HTERT RPE-1 (cell line): ENCODE data around the gene COL15A1.
"Not testable (repeated sequence)": the region's sequence is repeated elsewhere in the genome, so short reads cannot be mapped to it uniquely, and the experiment has no call there.

ENCODE experiments used
- in situ Hi-C: fragments of 300-500 bp; cut with MboI; formaldehyde crosslinking; loops from 4 replicates; pipeline ENCODE4 v1.14.3; 2020; ENCODE audit warnings: low sequenced_read_pairs

The COL15A1 gene

GRCh38 chr9:99073347-99073746 is 129.6 kb downstream of the COL15A1 start:
- in situ Hi-C loops, result no loop called here

- in situ Hi-C loops, result no loop called here
Observed at GRCh38 chr9:99073985-99074901, 130.5 kb downstream of the COL15A1 start.

GRCh38 chr9:99074902-99075245 is 131.2 kb downstream of the COL15A1 start:
- in situ Hi-C loops, result no loop called here

GRCh38 chr9:99075246-99075912 is 131.7 kb downstream of the COL15A1 start:
- in situ Hi-C loops, result no loop called here

GRCh38 chr9:99076030-99076429 is 132.3 kb downstream of the COL15A1 start:
- in situ Hi-C loops, result no loop called here

GRCh38 chr9:99076483-99077171 is 132.9 kb downstream of the COL15A1 start:
- in situ Hi-C loops, result no loop called here

- in situ Hi-C loops, result no loop called here
Observed at GRCh38 chr9:99078717-99079116, 135.0 kb downstream of the COL15A1 start.

- in situ Hi-C loops, result no loop called here
Observed at GRCh38 chr9:99079542-99079941, 135.8 kb downstream of the COL15A1 start.

GRCh38 chr9:99083051-99083450 is 139.3 kb downstream of the COL15A1 start:
- in situ Hi-C loops, result no loop called here

GRCh38 chr9:99085949-99086948 is 142.5 kb downstream of the COL15A1 start:
- in situ Hi-C loops, result no loop called here

- in situ Hi-C loops, result no loop called here
Observed at GRCh38 chr9:99087462-99087861, 143.8 kb downstream of the COL15A1 start.

GRCh38 chr9:99090336-99091130 is 146.8 kb downstream of the COL15A1 start:
- in situ Hi-C loops, result no loop called here

GRCh38 chr9:99092643-99093491 is 149.2 kb downstream of the COL15A1 start:
- in situ Hi-C loops, result no loop called here

GRCh38 chr9:99093492-99093791 is 149.7 kb downstream of the COL15A1 start:
- in situ Hi-C loops, result no loop called here

- in situ Hi-C loops, result no loop called here
Observed at GRCh38 chr9:99095565-99095964, 151.9 kb downstream of the COL15A1 start.

GRCh38 chr9:99096409-99096808 is 152.7 kb downstream of the COL15A1 start:
- in situ Hi-C loops, result no loop called here

GRCh38 chr9:99099806-99100585 is 156.3 kb downstream of the COL15A1 start:
- in situ Hi-C loops, result not testable (repeated sequence)

GRCh38 chr9:99101271-99101670 is 157.6 kb downstream of the COL15A1 start:
- in situ Hi-C loops, result no loop called here
